ENCODE results near the gene ZBTB12.
"Not testable (repeated sequence)": the region's sequence is repeated elsewhere in the genome, so short reads cannot be mapped to it uniquely, and the experiment has no call there.

Gene ZBTB12, protein sequence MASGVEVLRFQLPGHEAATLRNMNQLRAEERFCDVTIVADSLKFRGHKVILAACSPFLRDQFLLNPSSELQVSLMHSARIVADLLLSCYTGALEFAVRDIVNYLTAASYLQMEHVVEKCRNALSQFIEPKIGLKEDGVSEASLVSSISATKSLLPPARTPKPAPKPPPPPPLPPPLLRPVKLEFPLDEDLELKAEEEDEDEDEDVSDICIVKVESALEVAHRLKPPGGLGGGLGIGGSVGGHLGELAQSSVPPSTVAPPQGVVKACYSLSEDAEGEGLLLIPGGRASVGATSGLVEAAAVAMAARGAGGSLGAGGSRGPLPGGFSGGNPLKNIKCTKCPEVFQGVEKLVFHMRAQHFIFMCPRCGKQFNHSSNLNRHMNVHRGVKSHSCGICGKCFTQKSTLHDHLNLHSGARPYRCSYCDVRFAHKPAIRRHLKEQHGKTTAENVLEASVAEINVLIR

DNA sequence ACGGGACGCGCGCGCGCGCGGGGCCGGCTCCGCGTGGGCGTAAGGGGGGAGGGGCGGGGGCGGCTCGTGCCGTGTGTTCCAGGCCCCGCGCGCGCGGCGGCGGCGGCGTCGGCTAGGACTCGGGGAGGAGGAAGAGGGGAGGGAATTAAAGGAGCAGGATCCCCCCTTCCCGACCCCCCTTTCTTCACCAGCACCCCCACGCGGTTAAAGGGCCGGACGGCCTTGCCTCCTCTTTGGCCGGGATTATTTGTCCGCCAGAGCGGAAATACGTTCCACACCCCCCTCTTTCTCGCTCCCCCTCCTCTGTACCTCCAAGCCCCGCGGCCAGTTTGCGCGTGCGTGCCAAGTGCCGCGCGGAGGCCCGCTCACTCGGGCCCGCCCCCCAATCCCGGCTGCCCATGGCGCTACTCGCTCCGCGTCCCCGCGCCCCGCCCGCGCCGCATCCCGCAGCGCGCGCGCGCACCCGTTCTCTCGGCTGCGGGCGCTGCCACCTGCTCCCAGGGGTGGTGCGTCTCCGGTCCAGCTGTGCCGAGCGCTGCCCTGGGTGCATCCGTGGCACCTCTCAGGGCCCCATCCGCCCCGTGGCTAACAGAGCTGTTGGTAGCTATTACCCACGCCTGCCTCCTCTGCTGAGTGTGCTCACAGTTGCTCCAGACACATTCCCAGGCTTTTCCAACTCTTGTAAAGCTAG is at the start of gene ZBTB12:
TSS of gene ZBTB12 (minus strand) at position 134 of the 691 bp plus-strand sequence. CDS start 781 bp downstream, outside the sequence.
- peak; percentile 84 for DNase-seq (ENCODE audit: low read depth)

DNA sequence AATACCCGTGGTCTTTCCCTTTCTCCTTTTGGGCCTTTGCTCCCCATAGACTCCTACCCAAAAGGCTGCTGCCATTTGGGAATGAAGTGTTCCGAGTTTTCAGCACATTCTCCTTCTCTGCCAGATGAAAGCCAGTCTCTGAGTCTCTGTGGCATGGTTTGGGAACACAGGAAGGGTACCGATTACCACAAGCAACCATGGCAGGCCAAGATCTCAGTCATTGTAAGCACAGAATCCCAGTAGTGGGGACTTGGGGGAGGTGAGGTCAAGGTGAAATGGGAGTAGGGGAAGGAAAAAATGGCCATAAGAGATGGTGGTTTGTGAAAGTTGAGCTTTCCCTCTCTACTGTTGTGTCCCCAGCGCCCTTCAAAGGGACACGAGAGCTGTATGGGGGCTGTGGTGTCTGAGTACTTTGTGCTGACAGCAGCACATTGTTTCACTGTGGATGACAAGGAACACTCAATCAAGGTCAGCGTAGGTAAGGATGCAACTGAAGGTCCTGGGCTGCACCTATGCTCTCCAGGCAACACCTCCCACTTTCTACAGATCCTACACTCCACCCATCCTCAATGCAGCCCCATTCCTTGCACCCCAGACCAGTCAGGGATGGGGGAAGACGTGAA is 48.2 kb upstream of the ZBTB12 start:
- DNase-seq (ENCODE audit: low read depth) = no peak

DNA sequence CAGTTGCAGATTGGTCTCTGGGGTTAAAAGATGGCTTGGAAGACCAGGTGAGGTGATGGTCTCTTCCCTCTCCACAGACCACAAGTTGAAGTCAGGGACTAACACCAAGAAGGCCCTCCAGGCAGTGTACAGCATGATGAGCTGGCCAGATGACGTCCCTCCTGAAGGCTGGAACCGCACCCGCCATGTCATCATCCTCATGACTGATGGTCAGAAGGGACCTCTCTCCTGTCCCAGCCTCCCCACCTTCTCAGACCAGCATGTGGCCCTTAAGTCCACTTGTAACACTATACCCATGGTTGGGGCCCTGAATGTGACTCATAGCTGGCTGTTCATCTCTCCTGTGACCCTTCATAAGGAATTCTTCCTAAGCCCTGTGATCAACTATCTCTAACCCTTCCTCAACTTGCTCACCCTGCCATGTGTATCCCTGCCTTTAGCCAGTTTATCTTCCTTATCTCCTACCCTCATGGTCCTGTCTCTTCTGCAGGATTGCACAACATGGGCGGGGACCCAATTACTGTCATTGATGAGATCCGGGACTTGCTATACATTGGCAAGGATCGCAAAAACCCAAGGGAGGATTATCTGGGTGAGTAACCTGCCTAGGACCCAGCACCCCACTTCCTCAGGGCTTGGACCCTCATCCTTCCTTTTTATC is 47.0 kb upstream of the ZBTB12 start:
- no peak for DNase-seq (ENCODE audit: low read depth)

DNA sequence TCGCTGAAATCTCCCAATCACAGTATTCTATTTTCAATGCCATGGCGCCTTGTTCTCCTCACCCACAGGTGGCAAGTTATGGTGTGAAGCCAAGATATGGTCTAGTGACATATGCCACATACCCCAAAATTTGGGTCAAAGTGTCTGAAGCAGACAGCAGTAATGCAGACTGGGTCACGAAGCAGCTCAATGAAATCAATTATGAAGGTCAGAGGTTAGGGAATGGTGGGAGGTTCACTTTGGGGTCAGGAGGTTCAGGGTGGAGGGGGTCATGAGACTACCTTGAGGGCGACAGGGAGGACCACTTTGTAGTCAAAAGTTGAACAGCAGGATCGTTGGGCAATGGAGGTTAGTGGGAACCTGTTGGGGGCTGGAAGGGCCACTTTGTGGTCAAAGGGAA is 46.4 kb upstream of the ZBTB12 start:
- DNase-seq (ENCODE audit: low read depth) = no peak

- DNase-seq (ENCODE audit: low read depth) = no peak
Observed at GRCh38 chr6:31947864-31948263, 46.0 kb upstream of the ZBTB12 start.

DNA sequence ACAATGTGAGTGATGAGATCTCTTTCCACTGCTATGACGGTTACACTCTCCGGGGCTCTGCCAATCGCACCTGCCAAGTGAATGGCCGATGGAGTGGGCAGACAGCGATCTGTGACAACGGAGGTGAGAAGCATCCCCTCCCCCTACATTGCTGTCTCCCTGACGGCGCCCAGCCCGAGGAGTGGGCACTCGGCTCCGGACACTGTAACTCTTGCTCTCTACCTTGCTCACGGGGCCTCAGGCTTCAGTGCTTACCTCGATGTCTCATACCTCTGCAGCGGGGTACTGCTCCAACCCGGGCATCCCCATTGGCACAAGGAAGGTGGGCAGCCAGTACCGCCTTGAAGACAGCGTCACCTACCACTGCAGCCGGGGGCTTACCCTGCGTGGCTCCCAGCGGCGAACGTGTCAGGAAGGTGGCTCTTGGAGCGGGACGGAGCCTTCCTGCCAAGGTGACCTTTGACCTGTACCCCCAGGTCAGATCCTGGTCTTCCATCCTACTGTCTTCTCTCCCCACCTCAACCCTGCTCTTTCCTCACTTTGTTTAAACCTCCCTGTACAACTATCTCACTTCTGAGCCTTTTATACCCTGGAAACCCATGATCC is 45.3 kb upstream of the ZBTB12 start:
- no peak for DNase-seq (ENCODE audit: low read depth)

DNA sequence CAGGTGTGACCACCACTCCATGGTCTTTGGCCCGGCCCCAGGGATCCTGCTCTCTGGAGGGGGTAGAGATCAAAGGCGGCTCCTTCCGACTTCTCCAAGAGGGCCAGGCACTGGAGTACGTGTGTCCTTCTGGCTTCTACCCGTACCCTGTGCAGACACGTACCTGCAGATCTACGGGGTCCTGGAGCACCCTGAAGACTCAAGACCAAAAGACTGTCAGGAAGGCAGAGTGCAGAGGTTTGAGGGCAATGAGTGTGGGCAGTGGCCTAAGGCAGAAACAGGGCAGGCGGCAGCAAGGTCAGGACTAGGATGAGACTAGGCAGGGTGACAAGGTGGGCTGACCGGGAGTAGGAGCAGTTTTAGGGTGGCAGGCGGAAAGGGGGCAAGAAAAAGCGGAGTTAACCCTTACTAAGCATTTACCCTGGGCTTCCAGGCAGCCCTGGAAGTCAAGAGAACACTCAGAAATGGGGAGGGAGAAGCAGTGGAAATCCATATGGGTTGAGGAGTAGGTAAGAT is 44.5 kb upstream of the ZBTB12 start:
- no peak for DNase-seq (ENCODE audit: low read depth)

GRCh38 chr6:31945507-31946369 is 43.9 kb upstream of the ZBTB12 start, which contains the start of gene CFB:
Gene CFB (plus strand): TSS chr6:31946095. CDS start chr6:31946222, 127 bp downstream.
- no peak for DNase-seq (ENCODE audit: low read depth)

DNA sequence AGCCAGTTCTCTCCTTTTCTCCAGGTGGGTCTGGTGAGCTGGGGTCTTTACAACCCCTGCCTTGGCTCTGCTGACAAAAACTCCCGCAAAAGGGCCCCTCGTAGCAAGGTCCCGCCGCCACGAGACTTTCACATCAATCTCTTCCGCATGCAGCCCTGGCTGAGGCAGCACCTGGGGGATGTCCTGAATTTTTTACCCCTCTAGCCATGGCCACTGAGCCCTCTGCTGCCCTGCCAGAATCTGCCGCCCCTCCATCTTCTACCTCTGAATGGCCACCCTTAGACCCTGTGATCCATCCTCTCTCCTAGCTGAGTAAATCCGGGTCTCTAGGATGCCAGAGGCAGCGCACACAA is 43.2 kb upstream of the ZBTB12 start:
- no peak for DNase-seq (ENCODE audit: low read depth)

GRCh38 chr6:31943742-31944141 is 41.9 kb upstream of the ZBTB12 start:
- no peak for DNase-seq (ENCODE audit: low read depth)

GRCh38 chr6:31940256-31940664 is 38.4 kb upstream of the ZBTB12 start:
- DNase-seq (ENCODE audit: low read depth) = no peak

GRCh38 chr6:31935823-31936222 is 33.9 kb upstream of the ZBTB12 start:
- DNase-seq (ENCODE audit: low read depth) = no peak

DNA sequence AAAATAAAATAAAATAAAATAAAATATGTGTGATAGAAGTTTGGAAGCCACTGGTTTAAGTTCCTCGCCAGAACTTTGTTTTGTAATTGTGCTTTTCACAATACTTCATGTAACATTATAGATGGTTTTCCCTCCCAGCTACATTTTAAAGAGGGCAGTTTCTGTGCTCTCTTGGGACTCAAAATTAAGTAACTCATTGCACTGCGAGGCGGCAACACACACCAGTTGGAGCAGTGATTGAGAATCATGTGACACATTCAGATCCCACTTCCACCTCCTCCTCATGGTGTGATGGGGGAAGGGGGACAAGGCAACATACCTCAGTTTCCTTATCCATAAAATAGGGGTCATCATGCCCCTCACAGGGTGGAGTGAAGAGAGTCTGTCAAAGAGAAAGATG is 33.1 kb upstream of the ZBTB12 start:
- DNase-seq (ENCODE audit: low read depth) = no peak

DNA sequence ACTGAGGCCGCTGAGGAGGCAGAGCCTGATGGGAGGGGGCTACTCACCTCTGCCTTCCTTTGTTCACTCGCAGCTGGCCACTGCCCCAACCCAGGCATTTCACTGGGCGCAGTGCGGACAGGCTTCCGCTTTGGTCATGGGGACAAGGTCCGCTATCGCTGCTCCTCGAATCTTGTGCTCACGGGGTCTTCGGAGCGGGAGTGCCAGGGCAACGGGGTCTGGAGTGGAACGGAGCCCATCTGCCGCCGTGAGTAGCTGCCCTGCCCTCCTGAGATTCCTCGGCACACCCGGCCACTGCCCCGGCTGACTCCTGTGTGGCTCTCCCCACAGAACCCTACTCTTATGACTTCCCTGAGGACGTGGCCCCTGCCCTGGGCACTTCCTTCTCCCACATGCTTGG is 31.7 kb upstream of the ZBTB12 start:
- DNase-seq (ENCODE audit: low read depth) = no peak

DNA sequence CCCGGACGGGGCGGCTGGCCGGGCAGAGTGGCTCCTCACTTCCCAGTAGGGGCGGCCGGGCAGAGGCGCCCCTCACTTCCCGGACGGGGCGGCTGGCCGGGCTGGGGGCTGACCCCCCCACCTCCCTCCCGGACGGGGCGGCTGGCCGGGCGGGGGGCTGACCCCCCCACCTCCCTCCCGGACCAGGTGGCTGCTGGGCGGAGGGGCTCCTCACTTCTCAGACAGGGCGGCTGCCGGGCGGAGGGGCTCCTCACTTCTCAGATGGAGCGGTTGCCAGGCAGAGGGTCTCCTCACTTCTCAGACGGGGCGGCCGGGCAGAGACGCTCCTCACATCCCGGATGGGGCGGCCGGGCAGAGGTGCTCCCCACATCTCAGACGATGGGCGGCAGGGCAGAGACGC is 30.3 kb upstream of the ZBTB12 start:
- DNase-seq (ENCODE audit: low read depth) = not testable (repeated sequence)

DNA sequence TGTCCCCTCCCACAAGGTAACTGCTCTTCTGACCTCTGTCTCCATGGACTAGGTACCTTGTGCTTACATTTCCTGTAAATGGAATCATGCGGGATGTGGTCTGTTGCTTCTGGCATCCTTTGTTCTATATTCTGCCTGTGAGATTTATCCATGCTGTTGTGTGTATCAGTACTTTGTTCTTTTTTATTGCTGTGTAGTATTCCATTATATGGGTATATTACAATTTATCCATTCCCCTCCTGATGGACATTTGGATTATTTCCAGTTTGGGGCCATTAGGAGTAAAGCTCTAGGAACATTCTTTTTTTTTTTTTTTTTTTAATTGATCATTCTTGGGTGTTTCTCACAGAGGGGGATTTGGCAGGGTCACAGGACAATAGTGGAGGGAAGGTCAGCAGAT is 29.1 kb upstream of the ZBTB12 start:
- DNase-seq (ENCODE audit: low read depth) = no peak

DNA sequence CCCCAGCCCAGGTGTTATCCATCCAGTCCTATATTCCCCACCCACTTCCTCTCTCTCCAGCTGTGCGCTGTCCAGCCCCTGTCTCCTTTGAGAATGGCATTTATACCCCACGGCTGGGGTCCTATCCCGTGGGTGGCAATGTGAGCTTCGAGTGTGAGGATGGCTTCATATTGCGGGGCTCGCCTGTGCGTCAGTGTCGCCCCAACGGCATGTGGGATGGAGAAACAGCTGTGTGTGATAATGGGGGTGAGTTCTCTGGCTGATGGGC is 26.7 kb upstream of the ZBTB12 start:
- DNase-seq (ENCODE audit: low read depth) = no peak

DNA sequence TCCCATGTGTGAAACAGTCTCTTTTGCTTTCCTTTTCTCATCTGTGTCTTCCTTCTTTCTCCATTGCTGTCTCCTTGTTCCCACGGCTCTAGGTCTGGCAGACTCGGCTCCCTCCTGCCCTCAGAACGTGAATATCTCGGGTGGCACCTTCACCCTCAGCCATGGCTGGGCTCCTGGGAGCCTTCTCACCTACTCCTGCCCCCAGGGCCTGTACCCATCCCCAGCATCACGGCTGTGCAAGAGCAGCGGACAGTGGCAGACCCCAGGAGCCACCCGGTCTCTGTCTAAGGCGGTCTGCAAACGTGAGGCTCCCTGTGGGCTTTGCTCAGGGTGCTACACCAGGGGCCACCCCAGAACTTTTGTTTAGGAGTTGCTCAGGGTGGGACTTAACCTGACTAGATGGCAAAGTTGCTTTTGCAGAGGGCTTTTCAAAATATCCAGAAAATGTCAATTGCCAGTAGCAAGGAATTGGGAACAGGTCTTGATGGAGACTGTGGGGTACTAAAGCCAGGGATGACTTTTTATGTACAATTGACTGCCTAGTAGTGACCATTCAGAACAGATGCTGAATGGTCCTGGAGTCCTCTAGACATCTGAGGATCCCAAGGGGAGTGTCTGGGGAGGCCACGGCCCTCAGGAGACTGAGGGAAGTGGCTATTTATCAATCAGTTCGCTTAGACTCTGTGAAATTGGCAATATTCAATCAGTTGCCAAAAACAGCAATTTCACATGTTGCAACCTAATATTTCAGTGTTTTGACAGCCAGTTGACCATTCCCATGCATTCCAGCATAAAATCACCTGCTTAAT is 26.2 kb upstream of the ZBTB12 start:
- no peak for DNase-seq (ENCODE audit: low read depth)

GRCh38 chr6:31927242-31927862 is 25.5 kb upstream of the ZBTB12 start, which contains the start of gene C2:
Gene C2 (plus strand): TSS chr6:31927717. CDS start chr6:31927753, 36 bp downstream.
- DNase-seq (ENCODE audit: low read depth) = no peak

DNA sequence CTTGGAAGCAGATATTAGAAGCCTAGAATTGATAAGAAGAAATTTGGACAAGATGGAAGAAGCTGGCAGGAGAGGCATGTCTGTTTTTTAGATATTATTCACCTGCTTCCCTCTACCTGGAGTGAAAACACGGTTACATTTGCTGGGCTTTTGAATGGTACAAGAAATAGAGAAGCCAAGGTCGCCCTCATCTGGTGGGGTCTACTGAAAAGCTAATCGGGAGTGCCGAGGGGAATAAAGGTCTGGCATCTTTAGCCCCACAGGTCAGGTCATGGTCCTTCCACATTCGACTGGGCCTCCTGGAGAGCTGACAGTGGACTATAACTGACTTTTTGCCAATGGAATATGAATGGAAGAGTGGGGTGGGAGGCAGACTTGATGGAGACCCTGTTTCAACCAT is 21.1 kb upstream of the ZBTB12 start:
- no peak for DNase-seq (ENCODE audit: low read depth)
